ENCODE measurements around the gene ENHO.
"Not testable (repeated sequence)": the region's sequence is repeated elsewhere in the genome, so short reads cannot be mapped to it uniquely, and the experiment has no call there.

The ENHO gene

GRCh38 chr9:34555500-34555899 lies 32.7 kb upstream of the ENHO start:
- DNase-seq (ENCODE audit: low read depth in 2 of 2) = no peak

GRCh38 chr9:34555002-34555348 lies 32.2 kb upstream of the ENHO start:
- no peak for DNase-seq (ENCODE audit: low read depth in 2 of 2)

GRCh38 chr9:34554211-34555001 lies 31.6 kb upstream of the ENHO start:
- no peak for DNase-seq (ENCODE audit: low read depth in 2 of 2)

GRCh38 chr9:34553511-34554021 lies 30.8 kb upstream of the ENHO start:
- DNase-seq (ENCODE audit: low read depth in 2 of 2) = no peak

GRCh38 chr9:34552986-34553385 lies 30.2 kb upstream of the ENHO start:
- no peak for DNase-seq (ENCODE audit: low read depth in 2 of 2)

- no peak for DNase-seq (ENCODE audit: low read depth in 2 of 2)
Measured at GRCh38 chr9:34552606-34552981, 29.8 kb upstream of the ENHO start.

- DNase-seq (ENCODE audit: low read depth in 2 of 2) = no peak
Measured at GRCh38 chr9:34551751-34552605, 29.2 kb upstream of the ENHO start.

- no peak for DNase-seq (ENCODE audit: low read depth in 2 of 2)
Measured at GRCh38 chr9:34550681-34551270, 28.0 kb upstream of the ENHO start.

- DNase-seq (ENCODE audit: low read depth in 2 of 2) = no peak
Measured at GRCh38 chr9:34550016-34550680, 27.4 kb upstream of the ENHO start.

GRCh38 chr9:34549407-34549732 lies 26.6 kb upstream of the ENHO start:
- DNase-seq (ENCODE audit: low read depth in 2 of 2) = no peak

- DNase-seq (ENCODE audit: low read depth in 2 of 2) = peak in 1 of 2 donors; percentile 20
Measured at GRCh38 chr9:34547960-34548611, 25.3 kb upstream of the ENHO start.

- peak; percentile 43 to 60 for DNase-seq (ENCODE audit: low read depth in 2 of 2)
Measured at GRCh38 chr9:34546834-34547827, 24.3 kb upstream of the ENHO start.

GRCh38 chr9:34546102-34546833 lies 23.5 kb upstream of the ENHO start:
- no peak for DNase-seq (ENCODE audit: low read depth in 2 of 2)

GRCh38 chr9:34545497-34545896 lies 22.7 kb upstream of the ENHO start:
- DNase-seq (ENCODE audit: low read depth in 2 of 2) = no peak

GRCh38 chr9:34544035-34544434 lies 21.2 kb upstream of the ENHO start:
- no peak for DNase-seq (ENCODE audit: low read depth in 2 of 2)

GRCh38 chr9:34541540-34541939 lies 18.8 kb upstream of the ENHO start:
- DNase-seq (ENCODE audit: low read depth in 2 of 2) = no peak

GRCh38 chr9:34540827-34541226 lies 18.0 kb upstream of the ENHO start:
- DNase-seq (ENCODE audit: low read depth in 2 of 2) = no peak

GRCh38 chr9:34536685-34537084 lies 13.9 kb upstream of the ENHO start:
- DNase-seq (ENCODE audit: low read depth in 2 of 2) = no peak

GRCh38 chr9:34532041-34532440 lies 9.3 kb upstream of the ENHO start:
- DNase-seq (ENCODE audit: low read depth in 2 of 2) = not testable (repeated sequence)

GRCh38 chr9:34526026-34526425 lies 3.2 kb upstream of the ENHO start:
- DNase-seq (ENCODE audit: low read depth in 2 of 2) = no peak

All from stimulated activated CD8-positive, alpha-beta memory T cell treated with anti-CD3 and anti-CD28 coated beads, Interleukin-2, amount 100 ng/mL, for 48 hours (primary cell).